Common myeloid progenitor, CD34-positive (primary cell): ENCODE results near the gene GOSR2.
A peak's percentile ranks its signal among the peaks of the same experiment; 100 is the strongest.
"Not testable (repeated sequence)": the region's sequence is repeated elsewhere in the genome, so short reads cannot be mapped to it uniquely, and the experiment has no call there.

ENCODE experiments used
- CTCF ChIA-PET: fragments of 350-600 bp; sonication (Branson Sonifier 250); formaldehyde crosslinking; loops from one replicate; lab custom pipeline; 2021; ENCODE audit warnings: antibody characterized with exemption; lab: Charles Lee
- POLR2A ChIA-PET: fragments of 350-600 bp; sonication (Branson Sonifier 250); formaldehyde crosslinking; loops from one replicate; lab custom pipeline; 2021; ENCODE audit warnings: antibody characterized with exemption; lab: Charles Lee
- DNase-seq, 3 donors: peaks; one replicate each; pipeline versions ENCODE4 v3.0.0 to v3.0.0-alpha.2; 2013
- H3K27ac ChIP-seq, 2 experiments: 1 replicate in 1 of 2; 2 replicates in 1 of 2; pipeline ENCODE4 v1.7.0; 2013; ENCODE audit warnings: inconsistent platforms in 2 of 2, low read length in 2 of 2, mild to moderate bottlenecking in 2 of 2, low read depth in 1 of 2, moderate library complexity in 1 of 2; ENCODE audit not compliant: severe bottlenecking in 2 of 2, insufficient read depth in 1 of 2, poor library complexity in 1 of 2
- H3K27me3 ChIP-seq, 5 experiments: replicated peaks in 2 of 5; 1 replicate in 3 of 5; 2 replicates in 2 of 5; pipeline versions ENCODE4 v1.6.1 to v1.7.0; 2013; ENCODE audit warnings: low read length in 4 of 5, mild to moderate bottlenecking in 2 of 5, moderate library complexity in 2 of 5, inconsistent platforms in 1 of 5; ENCODE audit not compliant: insufficient read depth in 5 of 5, control insufficient read depth in 4 of 5
- H3K36me3 ChIP-seq, 4 experiments: 1 replicate in 2 of 4; 2 replicates in 2 of 4; pipeline versions ENCODE4 v1.6.1 to v1.7.0; 2013; ENCODE audit warnings: low read length in 3 of 4, control low read depth in 1 of 4, mild to moderate bottlenecking in 1 of 4; ENCODE audit not compliant: control insufficient read depth in 4 of 4, insufficient read depth in 4 of 4
- H3K4me1 ChIP-seq, 4 experiments: 1 replicate in 3 of 4; 2 replicates in 1 of 4; pipeline versions ENCODE4 v1.6.1 to v1.7.1; 2013; ENCODE audit warnings: low read length in 3 of 4, mild to moderate bottlenecking in 3 of 4, control low read depth in 1 of 4, inconsistent platforms in 1 of 4, moderate library complexity in 1 of 4; ENCODE audit not compliant: control insufficient read depth in 4 of 4, insufficient read depth in 4 of 4; ENCODE audit errors: control extremely low read depth in 1 of 4
- H3K4me3 ChIP-seq, 7 experiments: 1 replicate in 4 of 7; 2 replicates in 3 of 7; pipeline versions ENCODE4 v1.5.1 to v1.7.0; 2013; ENCODE audit warnings: mild to moderate bottlenecking in 7 of 7, low read length in 6 of 7, moderate library complexity in 6 of 7, inconsistent platforms in 2 of 7, low read depth in 2 of 7, control low read depth in 1 of 7; ENCODE audit not compliant: insufficient read depth in 4 of 7, control insufficient read depth in 1 of 7; ENCODE audit errors: extremely low read depth in 1 of 7
- H3K9me3 ChIP-seq, 5 experiments: 1 replicate in 4 of 5; 2 replicates in 1 of 5; pipeline versions ENCODE4 v1.6.1 to v1.7.1; 2013; ENCODE audit warnings: low read length in 4 of 5, mild to moderate bottlenecking in 2 of 5, inconsistent platforms in 1 of 5, low read depth in 1 of 5, moderate library complexity in 1 of 5; ENCODE audit not compliant: control insufficient read depth in 4 of 5, insufficient read depth in 2 of 5; ENCODE audit errors: control extremely low read depth in 1 of 5
- WGBS: methylation state at CpG from one replicate; pipeline ENCODE4 v1.1.5; 2013; ENCODE audit not compliant: insufficient coverage; 5-methylcytosine and 5-hydroxymethylcytosine counted together

The GOSR2 gene

GRCh38 chr17:46915596-46915995 lies 7.4 kb upstream of the GOSR2 start:
- no peaks in the 10 kb centered on the region for H3K4me1 ChIP-seq
- ChIA-PET POLR2A (no interaction called here), CTCF (no interaction called here)
- H3K4me3 ChIP-seq, result no peak overlapping the region
- H3K9me3 ChIP-seq, result no peaks in the 10 kb centered on the region
- H3K36me3 ChIP-seq, result no peaks in the 10 kb centered on the region
- no CpG with 5 or more reads among the region's 1 CpG for WGBS
- H3K27ac ChIP-seq, result no peak overlapping the region
- DNase-seq, result no peak
- H3K27me3 ChIP-seq, result no peaks in the 10 kb centered on the region

- DNase-seq, result no peak
- WGBS, result no CpG with 5 or more reads among the region's 2 CpGs
Measured at GRCh38 chr17:46916211-46916610, 6.7 kb upstream of the GOSR2 start.

GRCh38 chr17:46916623-46917022 lies 6.3 kb upstream of the GOSR2 start:
- ChIA-PET CTCF (no interaction called here), POLR2A (no interaction called here)
- no peaks in the 10 kb centered on the region for H3K4me1 ChIP-seq
- H3K4me3 ChIP-seq, result no peak overlapping the region
- no peak for DNase-seq
- H3K36me3 ChIP-seq, result no peaks in the 10 kb centered on the region
- no peaks in the 10 kb centered on the region for H3K9me3 ChIP-seq
- no peak overlapping the region for H3K27ac ChIP-seq
- no peaks in the 10 kb centered on the region for H3K27me3 ChIP-seq
- WGBS, result 100% methylated on average over 2 of the region's 3 CpGs

More at GRCh38 chr17:46916211-46916610, 6.7 kb upstream of the GOSR2 start:
- POLR2A ChIA-PET, result no interaction called here
- Histone ChIP-seq H3K27me3 (no peaks in the 10 kb centered on the region), H3K9me3 (no peaks in the 10 kb centered on the region), H3K4me1 (no peaks in the 10 kb centered on the region), H3K27ac (no peak overlapping the region), H3K36me3 (no peaks in the 10 kb centered on the region), H3K4me3 (no peak overlapping the region)
- CTCF ChIA-PET, result no interaction called here

GRCh38 chr17:46917041-46917440 lies 5.9 kb upstream of the GOSR2 start:
- no peaks in the 10 kb centered on the region for H3K9me3 ChIP-seq
- no peaks in the 10 kb centered on the region for H3K4me1 ChIP-seq
- POLR2A ChIA-PET, result no interaction called here
- no peaks in the 10 kb centered on the region for H3K27me3 ChIP-seq
- no peak overlapping the region for H3K27ac ChIP-seq
- no peak for DNase-seq
- no peaks in the 10 kb centered on the region for H3K36me3 ChIP-seq
- no peak overlapping the region for H3K4me3 ChIP-seq
- CTCF ChIA-PET, result no interaction called here

- DNase-seq, result peak in 2 of 3 donors; percentile 19 to 30
- Histone ChIP-seq H3K36me3 (no peaks in the 10 kb centered on the region), H3K9me3 (no peaks in the 10 kb centered on the region), H3K27ac (no peak overlapping the region), H3K27me3 (no peaks in the 10 kb centered on the region), H3K4me1 (peaks cover 0 to 3% (median 1%) of the 10 kb centered on the region in 4 experiments), H3K4me3 (no peak overlapping the region)
- POLR2A ChIA-PET, result no interaction called here
- CTCF ChIA-PET, result interaction anchor here (1.4 kb wide), 1 partner anchor 76 kb away, joined by 3 read pairs; no protein-coding TSS in a partner anchor
- WGBS, result 96% methylated on average over 4 of the region's 4 CpGs
Measured at GRCh38 chr17:46917516-46917915, 5.4 kb upstream of the GOSR2 start.

- H3K36me3 ChIP-seq, DNase-seq, CTCF ChIA-PET, H3K27ac ChIP-seq, H3K4me3 ChIP-seq, H3K27me3 ChIP-seq, H3K9me3 ChIP-seq, POLR2A ChIA-PET: not testable (repeated sequence)
- H3K4me1 ChIP-seq, result peaks cover 0 to 21% (median 14%) of the 10 kb centered on the region in 4 experiments
- 80% methylated on average over 1 of the region's 4 CpGs for WGBS
Measured at GRCh38 chr17:46921962-46922361, 998 bp upstream of the GOSR2 start.

GRCh38 chr17:46922487-46922803 lies 515 bp upstream of the GOSR2 start:
- DNase-seq, result no peak
- Histone ChIP-seq H3K4me1 (peaks cover 0 to 21% (median 14%) of the 10 kb centered on the region in 4 experiments), H3K36me3 (peaks cover 0 to 5% (median under 1%) of the 10 kb centered on the region in 4 experiments), H3K27ac (peak overlapping the region; percentile 94 to 98), H3K27me3 (no peaks in the 10 kb centered on the region), H3K9me3 (no peaks in the 10 kb centered on the region), H3K4me3 (peak overlapping the region; percentile 81 to 99 (median 94))
- WGBS, result 0% methylated on average over 5 of the region's 6 CpGs
- CTCF ChIA-PET, result no interaction called here
- POLR2A ChIA-PET, result no interaction called here
